GM19463 (cell line): ENCODE data around the gene PLXNA2.

Experiments used
- ATAC-seq: cut with Tn5 transposase; IDR thresholded peaks from one replicate; pipeline ENCODE4 v1.9.1; 2021; ENCODE audit warnings: mild to moderate bottlenecking, moderate library complexity; ENCODE audit not compliant: unreplicated experiment

Gene PLXNA2

GRCh38 chr1:208242941-208243526 lies 1.1 kb downstream of the PLXNA2 start:
- ATAC-seq, result no peak

DNA sequence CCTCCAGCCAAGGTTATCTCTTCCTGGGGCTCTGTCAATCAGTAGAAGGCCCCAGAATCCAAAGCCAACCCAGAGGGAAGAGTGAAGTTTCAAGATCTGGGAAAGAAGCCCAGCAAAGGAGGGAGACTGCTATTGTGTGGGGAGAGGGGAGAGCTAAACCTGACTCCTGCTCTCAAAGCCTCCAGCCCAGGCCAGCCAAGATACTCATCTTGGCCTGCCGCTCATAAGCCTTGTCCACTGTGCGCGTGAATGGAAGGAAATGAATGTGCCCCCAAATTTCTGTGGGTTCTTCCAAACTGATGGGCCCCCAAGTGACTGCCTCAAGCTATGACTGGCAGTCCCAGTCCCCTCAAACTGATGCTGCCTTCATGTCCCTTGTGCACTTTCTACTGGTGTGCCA lies 2.0 kb downstream of the PLXNA2 start:
- no peak for ATAC-seq

DNA sequence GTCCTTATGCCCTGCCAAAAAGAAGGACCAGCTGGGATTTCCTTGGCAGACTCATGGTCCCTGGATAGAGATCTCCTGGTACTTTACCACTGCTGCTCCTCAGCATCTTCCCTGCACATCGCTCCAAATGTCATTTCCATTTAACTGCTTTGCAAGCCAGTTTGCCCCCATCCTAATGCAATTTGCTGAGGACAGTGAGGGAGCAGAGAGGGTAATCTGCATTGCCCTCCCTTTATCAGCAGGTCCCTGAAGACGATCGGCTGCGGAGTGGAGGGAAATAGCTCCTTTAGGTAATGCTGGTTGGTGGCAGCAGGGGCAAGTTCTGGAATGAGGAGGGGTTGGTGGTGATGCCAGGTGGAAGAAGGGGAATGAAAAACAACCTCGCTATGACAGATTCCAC lies 2.7 kb downstream of the PLXNA2 start:
- ATAC-seq, result no peak

GRCh38 chr1:208240662-208241355 lies 3.4 kb downstream of the PLXNA2 start:
- ATAC-seq, result no peak

DNA sequence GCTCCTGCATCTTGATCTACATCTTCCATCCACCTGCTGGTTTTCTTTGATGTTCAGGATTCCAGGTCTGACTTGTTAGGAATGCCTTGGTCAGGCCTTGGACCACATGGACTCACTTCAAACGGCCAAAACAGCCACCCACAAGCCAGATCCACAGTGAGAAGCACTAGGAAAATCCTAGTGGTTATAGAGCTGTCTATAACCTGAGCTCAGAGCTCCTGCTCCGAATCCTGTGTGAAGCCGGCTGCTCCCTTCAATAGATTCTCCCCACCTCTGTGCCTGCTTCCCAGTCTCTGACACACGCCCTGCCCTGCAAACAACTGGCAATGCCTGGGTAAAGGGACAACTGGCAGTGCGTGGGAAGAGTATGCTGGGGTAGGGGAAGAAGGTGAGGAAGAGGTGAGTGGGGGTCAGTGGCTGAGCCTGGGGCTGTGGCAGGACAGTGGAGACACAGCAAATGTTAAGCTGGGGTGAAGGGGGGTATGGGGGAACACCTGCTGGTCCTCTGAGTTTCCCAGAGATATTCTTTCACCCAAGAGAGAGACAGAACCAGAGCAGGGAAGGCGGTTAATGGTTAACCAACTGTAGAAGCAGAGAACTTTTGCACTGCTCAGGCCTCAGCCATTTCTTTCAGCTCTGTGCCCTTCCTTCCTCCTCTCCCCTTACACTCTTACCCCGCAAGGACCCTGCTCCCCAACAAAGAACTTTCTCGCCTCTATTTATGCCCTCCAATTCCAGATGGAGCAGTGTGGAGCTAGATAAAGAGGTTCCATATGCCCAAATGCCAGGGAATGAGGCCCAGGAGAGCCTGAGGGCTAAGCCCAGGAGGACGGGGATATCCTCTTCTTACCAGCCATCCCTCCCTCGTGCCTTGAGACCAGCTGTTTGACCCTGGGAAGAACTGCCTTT lies 4.5 kb downstream of the PLXNA2 start:
- ATAC-seq, result no peak

- no peak for ATAC-seq
These were observed 5.3 kb downstream of the PLXNA2 start for GRCh38 chr1:208238710-208239472.

- no peak for ATAC-seq
These were observed 6.9 kb downstream of the PLXNA2 start for GRCh38 chr1:208237241-208237640.

- peak; percentile 55 for ATAC-seq
These were observed 8.0 kb downstream of the PLXNA2 start for GRCh38 chr1:208235982-208236761.

- no peak for ATAC-seq
These were observed 8.7 kb downstream of the PLXNA2 start for GRCh38 chr1:208235356-208235981.

DNA sequence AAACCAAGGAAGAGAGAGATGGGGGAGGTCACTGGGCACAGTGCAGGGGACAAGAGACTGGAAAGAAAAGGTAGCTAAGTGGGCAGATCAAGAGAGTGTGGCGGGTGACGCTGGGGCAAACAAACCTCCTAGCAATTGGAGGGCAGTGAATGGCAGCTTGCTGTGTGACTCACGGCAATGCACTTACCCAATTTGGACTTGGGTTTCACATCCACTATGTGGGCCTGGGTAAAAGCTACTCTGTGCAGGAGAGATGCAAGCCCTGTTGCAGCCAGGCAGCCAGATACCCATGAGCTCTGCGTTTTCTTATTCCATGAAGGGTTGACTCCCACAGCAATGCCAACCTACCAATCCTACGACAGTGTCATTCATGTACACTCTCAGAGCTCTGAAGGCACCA lies 9.5 kb downstream of the PLXNA2 start:
- ATAC-seq, result no peak

GRCh38 chr1:208233978-208234377 lies 10.2 kb downstream of the PLXNA2 start:
- no peak for ATAC-seq

DNA sequence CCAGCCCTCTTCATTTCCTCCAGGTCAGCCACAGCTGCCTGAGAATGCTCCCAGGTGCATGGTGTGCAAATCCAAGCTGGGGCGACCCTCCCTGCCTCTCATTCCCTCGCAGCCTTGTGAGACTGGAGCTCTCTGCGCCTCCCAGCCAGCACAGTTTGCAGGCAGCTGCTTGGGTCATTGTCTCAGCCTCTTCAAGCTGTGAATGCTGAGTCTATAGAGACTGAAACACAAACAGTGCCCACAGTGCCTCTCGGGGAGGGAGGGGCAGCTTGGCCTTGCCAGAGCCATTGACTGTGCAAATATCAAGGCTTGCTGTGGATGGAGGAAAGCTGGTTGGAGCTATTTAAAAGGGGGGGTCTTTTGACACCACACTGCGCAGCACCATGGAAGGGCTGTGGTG lies 10.6 kb downstream of the PLXNA2 start:
- no peak for ATAC-seq

- ATAC-seq, result no peak
These were observed 11.5 kb downstream of the PLXNA2 start for GRCh38 chr1:208232662-208233038.

- no peak for ATAC-seq
These were observed 12.1 kb downstream of the PLXNA2 start for GRCh38 chr1:208231881-208232661.

GRCh38 chr1:208230668-208231529 lies 13.3 kb downstream of the PLXNA2 start:
- ATAC-seq, result no peak

GRCh38 chr1:208228550-208228949 lies 15.6 kb downstream of the PLXNA2 start:
- ATAC-seq, result no peak

- ATAC-seq, result no peak
These were observed 16.2 kb downstream of the PLXNA2 start for GRCh38 chr1:208228026-208228425.

DNA sequence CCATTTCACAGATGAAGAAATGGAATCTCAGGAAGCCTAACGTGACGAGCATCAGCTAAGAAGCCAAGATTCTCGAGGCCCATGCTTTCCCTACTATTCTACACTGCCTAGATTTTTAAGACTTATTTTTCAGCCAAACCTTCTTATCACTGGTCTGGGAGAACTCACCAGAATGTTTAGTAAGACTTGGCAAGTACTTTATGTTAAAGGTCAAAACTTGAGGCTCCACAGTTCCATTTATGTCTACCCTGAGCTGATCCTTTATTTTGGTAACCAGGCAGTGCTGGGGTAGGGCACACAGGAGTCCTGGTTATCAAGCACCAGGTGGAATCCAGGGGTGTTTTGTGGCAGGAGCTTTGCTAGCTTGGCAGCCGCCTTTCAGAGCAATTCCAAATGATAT lies 16.8 kb downstream of the PLXNA2 start:
- no peak for ATAC-seq
